ENCODE results near the gene OSBPL3. TPM values are rescaled to one million over a fixed set of nuclear protein-coding genes. Genes with fewer than 3 reads are reported as not detected.

The OSBPL3 gene
- total and polyA plus RNA-seq, 2 donors from 2014 or later = 8.6 to 40.5 TPM

DNA sequence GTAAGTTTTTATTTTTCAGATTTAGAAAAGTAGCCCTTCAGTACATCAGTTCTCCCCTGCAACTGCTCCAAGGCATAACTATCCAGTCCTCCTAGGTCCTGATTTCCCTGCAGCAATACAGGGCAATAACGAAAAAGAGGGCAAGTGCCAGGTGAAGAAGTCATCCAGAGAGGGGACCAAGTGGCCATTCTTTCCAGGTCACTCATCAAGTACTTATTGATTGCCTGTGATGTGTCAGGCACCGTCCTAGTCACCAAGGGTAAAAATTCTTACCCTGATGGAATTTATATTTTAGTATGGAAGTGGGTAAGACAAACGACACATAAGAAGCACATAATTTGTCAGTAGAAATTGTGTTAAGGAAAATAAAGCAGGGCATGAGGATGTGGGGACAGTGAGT is 155.6 kb downstream of the OSBPL3 start:
- no peak for DNase-seq
- peaks cover 0 to 2% (median 0%) of the 10 kb centered on the region in 3 donors for H3K4me1 ChIP-seq (ENCODE audit: control insufficient read depth in 2 of 3, insufficient read depth in 2 of 3, low read depth in 1 of 3, low read length in 3 of 3)
- TF ChIP-seq, protein P1, sequence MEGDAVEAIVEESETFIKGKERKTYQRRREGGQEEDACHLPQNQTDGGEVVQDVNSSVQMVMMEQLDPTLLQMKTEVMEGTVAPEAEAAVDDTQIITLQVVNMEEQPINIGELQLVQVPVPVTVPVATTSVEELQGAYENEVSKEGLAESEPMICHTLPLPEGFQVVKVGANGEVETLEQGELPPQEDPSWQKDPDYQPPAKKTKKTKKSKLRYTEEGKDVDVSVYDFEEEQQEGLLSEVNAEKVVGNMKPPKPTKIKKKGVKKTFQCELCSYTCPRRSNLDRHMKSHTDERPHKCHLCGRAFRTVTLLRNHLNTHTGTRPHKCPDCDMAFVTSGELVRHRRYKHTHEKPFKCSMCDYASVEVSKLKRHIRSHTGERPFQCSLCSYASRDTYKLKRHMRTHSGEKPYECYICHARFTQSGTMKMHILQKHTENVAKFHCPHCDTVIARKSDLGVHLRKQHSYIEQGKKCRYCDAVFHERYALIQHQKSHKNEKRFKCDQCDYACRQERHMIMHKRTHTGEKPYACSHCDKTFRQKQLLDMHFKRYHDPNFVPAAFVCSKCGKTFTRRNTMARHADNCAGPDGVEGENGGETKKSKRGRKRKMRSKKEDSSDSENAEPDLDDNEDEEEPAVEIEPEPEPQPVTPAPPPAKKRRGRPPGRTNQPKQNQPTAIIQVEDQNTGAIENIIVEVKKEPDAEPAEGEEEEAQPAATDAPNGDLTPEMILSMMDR (IDR thresholded peaks at IDR 0.05; ENCODE audit: borderline replicate concordance, extremely low read depth, insufficient read depth) = no peak
- no peaks in the 10 kb centered on the region for H3K9me3 ChIP-seq (ENCODE audit: control insufficient read depth in 2 of 3, insufficient read depth in 1 of 3, low read length in 3 of 3)
- H3K9ac ChIP-seq (ENCODE audit: low read length in 3 of 3) = no peak overlapping the region
- intact Hi-C loops (cut with DNase I) = loop anchor here (5.0 kb wide), 1 partner anchor 248 kb away; no protein-coding TSS in a partner anchor
- no peaks in the 10 kb centered on the region for H3K27me3 ChIP-seq (ENCODE audit: control insufficient read depth, insufficient read depth, low read length)
- H3K4me3 ChIP-seq (ENCODE audit: low read length in 3 of 3) = no peak overlapping the region
- FAIRE-seq = no peak
- H3K27ac ChIP-seq (ENCODE audit: low read depth in 2 of 2, low read length in 2 of 2) = no peak overlapping the region
- H3K36me3 ChIP-seq (ENCODE audit: control insufficient read depth in 2 of 3, insufficient read depth in 3 of 3, low read length in 3 of 3) = no peaks in the 10 kb centered on the region

DNA sequence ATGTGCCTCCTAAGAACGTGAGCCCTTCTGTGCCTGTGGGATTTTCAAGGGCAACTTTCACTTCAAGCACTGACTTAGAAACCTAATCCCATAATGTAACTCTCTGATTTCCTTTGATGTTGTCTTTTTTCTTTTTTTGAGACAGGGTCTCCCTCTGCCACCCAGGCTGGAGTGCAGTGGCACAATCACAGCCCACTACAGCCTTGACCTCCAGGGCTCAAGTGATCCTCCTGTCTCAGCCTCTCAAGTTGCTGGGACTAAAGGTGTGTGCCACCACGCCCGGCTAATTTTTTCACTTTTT is 158.3 kb downstream of the OSBPL3 start:
- H3K36me3 ChIP-seq (ENCODE audit: control insufficient read depth in 2 of 3, insufficient read depth in 3 of 3, low read length in 3 of 3) = no peaks in the 10 kb centered on the region
- no peak overlapping the region for H3K9ac ChIP-seq (ENCODE audit: low read length in 3 of 3)
- DNase-seq (no peak), FAIRE-seq (no peak)
- H3K4me3 ChIP-seq (ENCODE audit: low read length in 3 of 3) = no peak overlapping the region
- intact Hi-C loops (cut with DNase I) = loop anchor here (5.0 kb wide), 1 partner anchor 251 kb away; no protein-coding TSS in a partner anchor
- H3K4me1 ChIP-seq (ENCODE audit: control insufficient read depth in 2 of 3, insufficient read depth in 2 of 3, low read depth in 1 of 3, low read length in 3 of 3) = peaks cover 0 to 2% (median 0%) of the 10 kb centered on the region in 3 donors
- H3K9me3 ChIP-seq (ENCODE audit: control insufficient read depth in 2 of 3, insufficient read depth in 1 of 3, low read length in 3 of 3) = no peaks in the 10 kb centered on the region
- TF ChIP-seq, protein P1 (IDR thresholded peaks at IDR 0.05; ENCODE audit: borderline replicate concordance, extremely low read depth, insufficient read depth) = no peak
- peak overlapping the region in 1 of 2 donors; percentile 9 for H3K27ac ChIP-seq (ENCODE audit: low read depth in 2 of 2, low read length in 2 of 2)
- H3K27me3 ChIP-seq (ENCODE audit: control insufficient read depth, insufficient read depth, low read length) = no peaks in the 10 kb centered on the region

DNA sequence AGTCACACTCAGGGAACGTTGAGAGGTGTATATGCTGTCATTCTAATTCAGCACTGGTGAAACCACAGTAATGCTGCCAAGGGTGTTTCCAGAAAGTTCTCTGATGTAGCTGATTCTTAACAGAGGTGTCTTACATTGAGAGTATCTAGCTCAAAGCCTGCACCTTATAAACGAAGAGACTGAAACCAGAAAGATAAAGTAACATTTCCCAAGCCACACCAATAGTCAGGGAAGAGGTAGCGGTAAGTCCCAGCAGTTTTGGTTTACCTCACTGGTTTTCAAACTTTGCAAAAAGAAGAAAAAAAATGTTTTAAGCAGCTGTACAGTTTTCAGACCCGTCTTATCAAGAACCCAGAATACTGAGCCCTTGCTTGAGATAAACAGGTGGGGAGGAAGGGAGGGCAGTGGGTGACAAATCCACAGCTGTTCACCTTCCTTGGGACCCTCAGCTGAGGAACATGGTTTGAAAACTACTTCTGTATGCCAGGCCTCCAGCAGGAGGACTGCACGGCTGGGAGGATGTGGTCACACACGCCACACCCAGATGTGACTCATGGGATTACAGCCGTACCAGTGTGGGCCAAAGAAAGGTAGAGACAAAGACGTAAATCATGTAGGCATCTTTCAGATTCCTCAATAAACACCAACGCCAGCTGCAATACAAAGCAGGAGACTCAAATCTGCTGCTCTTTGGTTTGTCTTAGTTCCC is 158.8 kb downstream of the OSBPL3 start:
- H3K36me3 ChIP-seq (ENCODE audit: control insufficient read depth in 2 of 3, insufficient read depth in 3 of 3, low read length in 3 of 3) = no peaks in the 10 kb centered on the region
- TF ChIP-seq, protein P1 (IDR thresholded peaks at IDR 0.05; ENCODE audit: borderline replicate concordance, extremely low read depth, insufficient read depth) = no peak
- H3K27me3 ChIP-seq (ENCODE audit: control insufficient read depth, insufficient read depth, low read length) = no peaks in the 10 kb centered on the region
- peak overlapping the region; percentile 9 to 13 for H3K27ac ChIP-seq (ENCODE audit: low read depth in 2 of 2, low read length in 2 of 2)
- no peak for FAIRE-seq
- intact Hi-C loops (cut with DNase I) = loop anchor here (5.0 kb wide), 1 partner anchor 251 kb away; no protein-coding TSS in a partner anchor
- no peaks in the 10 kb centered on the region for H3K9me3 ChIP-seq (ENCODE audit: control insufficient read depth in 2 of 3, insufficient read depth in 1 of 3, low read length in 3 of 3)
- DNase-seq = no peak
- peaks cover 0 to 2% (median 0%) of the 10 kb centered on the region in 3 donors for H3K4me1 ChIP-seq (ENCODE audit: control insufficient read depth in 2 of 3, insufficient read depth in 2 of 3, low read depth in 1 of 3, low read length in 3 of 3)
- no peak overlapping the region for H3K9ac ChIP-seq (ENCODE audit: low read length in 3 of 3)
- no peak overlapping the region for H3K4me3 ChIP-seq (ENCODE audit: low read length in 3 of 3)

All from kidney (tissue), 14 donors.